B cell (primary cell): ENCODE results near the gene CCDC187. TPM values are rescaled to one million over a fixed set of nuclear protein-coding genes. Genes with fewer than 3 reads are reported as not detected.

Source experiments
- ATAC-seq: fragments of 200-7000 bp; cut with Tn5 transposase; one replicate; pipeline ENCODE4 v1.10.0; 2021; ENCODE audit warnings: low read depth, mild to moderate bottlenecking, moderate number of reproducible peaks, moderate library complexity
- CTCF ChIA-PET: fragments of 350-600 bp; sonication (Branson Sonifier 250); formaldehyde crosslinking; loops from one replicate; lab custom pipeline; 2021; ENCODE audit warnings: antibody characterized with exemption, inconsistent platforms; lab: Charles Lee
- POLR2A ChIA-PET: fragments of 350-600 bp; sonication (Branson Sonifier 250); formaldehyde crosslinking; loops from one replicate; lab custom pipeline; 2021; ENCODE audit warnings: antibody characterized with exemption; lab: Charles Lee
- DNase-seq: peaks from one replicate; pipeline ENCODE4 v3.0.0; 2013
- H2AFZ ChIP-seq: 2 replicates; pipeline ENCODE4 v1.6.1; 2012; ENCODE audit warnings: mild to moderate bottlenecking, low read depth, low read length; ENCODE audit not compliant: insufficient read depth, poor library complexity, severe bottlenecking
- H3K27ac ChIP-seq, 2 donors: 1 replicate in 1 of 2; 2 replicates in 1 of 2; pipeline ENCODE4 v1.5.1; 2012 to 2013; ENCODE audit warnings: low read length in 2 of 2, mild to moderate bottlenecking in 2 of 2, moderate library complexity in 1 of 2
- H3K27me3 ChIP-seq, 4 experiments: fragments of 200-600 bp in 1 of 4; sonication (generic) in 1 of 4; replicated peaks in 1 of 4; 1 replicate in 2 of 4; 2 replicates in 2 of 4; pipeline versions ENCODE4 v1.6.1 to v1.7.0; 2013 to 2016; ENCODE audit warnings: low read length in 3 of 4, mild to moderate bottlenecking in 2 of 4, mixed read lengths in 1 of 4, moderate library complexity in 1 of 4; ENCODE audit not compliant: insufficient read depth in 4 of 4, control insufficient read depth in 3 of 4; ENCODE audit errors: control extremely low read depth in 1 of 4
- H3K36me3 ChIP-seq, 2 experiments: replicated peaks in 1 of 2; 1 replicate in 1 of 2; 2 replicates in 1 of 2; pipeline versions ENCODE4 v1.6.1 to v1.7.1; 2013; ENCODE audit warnings: low read length in 1 of 2; ENCODE audit not compliant: insufficient read depth in 2 of 2, control insufficient read depth in 1 of 2; ENCODE audit errors: control extremely low read depth in 1 of 2, extremely low read depth in 1 of 2
- H3K4me1 ChIP-seq, 2 donors: fragments of 200-600 bp in 1 of 2; sonication (generic) in 1 of 2; 1 replicate in 1 of 2; 2 replicates in 1 of 2; pipeline versions ENCODE4 v1.5.1 to v1.6.1; 2013 to 2017; ENCODE audit warnings: low read length in 2 of 2; ENCODE audit not compliant: control insufficient read depth in 2 of 2, insufficient read depth in 2 of 2
- H3K4me2 ChIP-seq: replicated peaks from 2 replicates; pipeline ENCODE3; 2012; ENCODE audit warnings: mild to moderate bottlenecking, low read depth, low read length; ENCODE audit not compliant: poor library complexity, severe bottlenecking
- H3K4me3 ChIP-seq, 5 experiments: fragments of 200-600 bp in 1 of 5; sonication (generic) in 1 of 5; 1 replicate in 3 of 5; 2 replicates in 2 of 5; pipeline versions ENCODE4 v1.5.1 to v1.7.0; 2011 to 2016; ENCODE audit warnings: low read length in 4 of 5, mild to moderate bottlenecking in 4 of 5, low read depth in 2 of 5, control low read depth in 1 of 5, moderate library complexity in 1 of 5; ENCODE audit not compliant: insufficient read depth in 1 of 5; ENCODE audit errors: control extremely low read depth in 1 of 5, extremely low read depth in 1 of 5
- H3K79me2 ChIP-seq: fragments of 200-600 bp; sonication (generic); one replicate; pipeline ENCODE4 v1.6.0; 2016; ENCODE audit warnings: low read length; ENCODE audit not compliant: control insufficient read depth, insufficient read depth
- H3K9ac ChIP-seq: fragments of 200-600 bp; sonication (generic); 2 replicates; pipeline ENCODE4 v1.6.1; 2017; ENCODE audit warnings: mild to moderate bottlenecking, low read length, moderate library complexity
- H3K9me3 ChIP-seq, 3 donors: one replicate each; pipeline versions ENCODE4 v1.6.1 to v1.7.1; 2013; ENCODE audit warnings: low read length in 2 of 3; ENCODE audit not compliant: control insufficient read depth in 2 of 3, insufficient read depth in 1 of 3; ENCODE audit errors: control extremely low read depth in 1 of 3
- H4K20me1 ChIP-seq: 2 replicates; pipeline ENCODE4 v1.6.0; 2012; ENCODE audit warnings: mild to moderate bottlenecking, low read length; ENCODE audit not compliant: insufficient read depth, control insufficient read depth, poor library complexity, severe bottlenecking
- H3K27ac Mint-ChIP-seq: one replicate; pipeline ENCODE4 v1.8.0; 2021; ENCODE audit warnings: mixed read lengths
- H3K27me3 Mint-ChIP-seq: one replicate; pipeline ENCODE4 v1.8.0; 2021; ENCODE audit warnings: mixed read lengths
- H3K4me1 Mint-ChIP-seq: one replicate; pipeline ENCODE4 v1.8.0; 2021; ENCODE audit warnings: mixed read lengths
- H3K4me3 Mint-ChIP-seq: one replicate; pipeline ENCODE4 v1.8.0; 2021; ENCODE audit warnings: mixed read lengths
- H3K9me3 Mint-ChIP-seq: one replicate; pipeline ENCODE4 v1.8.0; 2022; ENCODE audit warnings: mixed read lengths; ENCODE audit not compliant: insufficient read depth
- CTCF ChIP-seq: fragments of 200-600 bp; IDR thresholded peaks from one replicate; pipeline ENCODE4 v1.8.0; 2022; ENCODE audit warnings: antibody characterized with exemption, mild to moderate bottlenecking
- EZH2 ChIP-seq: IDR thresholded peaks from 2 replicates; pipeline ENCODE4 v1.6.1; 2012; ENCODE audit warnings: borderline replicate concordance, low read depth, mild to moderate bottlenecking, moderate library complexity, low read length; ENCODE audit not compliant: insufficient read depth, poor library complexity, severe bottlenecking
- WGBS: methylation state at CpG from one replicate; pipeline ENCODE4 v1.1.5; 2013; ENCODE audit warnings: missing lambda C conversion rate; ENCODE audit not compliant: insufficient coverage; 5-methylcytosine and 5-hydroxymethylcytosine counted together
- intact Hi-C: fragments of 100-400 bp; cut with micrococcal nuclease; formaldehyde crosslinking; loops from one replicate; pipeline ENCODE4 v1.10.0; 2022
- polyA plus RNA-seq: library from polyadenylated mRNA; depleted of rRNA; stranded (reverse); fragments of >200 nt; gene quantifications from 2 replicates; pipeline ENCODE4 v1.2.3, GENCODE V29; 2012
- total RNA-seq, 2 donors: library from RNA; stranded (reverse); fragments of 120-200 nt in 1 of 2; gene quantifications; 1 replicate in 1 of 2; 2 replicates in 1 of 2; pipeline versions ENCODE4 v1.2.3 to v1.2.4, GENCODE V29; 2013 to 2022

CCDC187 gene
- total and polyA plus RNA-seq, 2 donors (not counting 1 experiment from before 2014, with no cell fraction given), result 1.5 to 7.6 TPM

- CTCF ChIA-PET, result interaction anchor here (1.8 to 6.2 kb wide), 2 partner anchors 13 to 112 kb away, joined by 6 to 103 read pairs; no protein-coding TSS in a partner anchor
- Histone ChIP-seq H3K36me3 (no peaks in the 10 kb centered on the region), H3K27ac (no peak overlapping the region), H3K4me1 (peaks cover 18 to 25% of the 10 kb centered on the region in 2 donors), H3K27me3 (no peaks in the 10 kb centered on the region), H3K9me3 (peaks cover 0 to 7% (median 0%) of the 10 kb centered on the region in 3 donors), H3K4me3 (no peak overlapping the region), H3K79me2 (no peaks in the 10 kb centered on the region), H4K20me1 (no peaks in the 10 kb centered on the region), H2AFZ (no peak overlapping the region), H3K4me2 (no peak overlapping the region), H3K9ac (no peak overlapping the region)
- no peak overlapping the region for H3K27ac Mint-ChIP-seq
- intact Hi-C loops, result no loop called here
- POLR2A ChIA-PET, result no interaction called here
- H3K9me3 Mint-ChIP-seq, result no peaks in the 10 kb centered on the region
- 78% methylated on average over 14 of the region's 16 CpGs for WGBS
- TF ChIP-seq EZH2 (no peak), CTCF (no peak)
- H3K4me1 Mint-ChIP-seq, result peaks cover 23% of the 10 kb centered on the region
- ATAC-seq (no peak), DNase-seq (no peak)
- H3K27me3 Mint-ChIP-seq, result peaks cover 2% of the 10 kb centered on the region
- H3K4me3 Mint-ChIP-seq, result no peak overlapping the region
Measured at GRCh38 chr9:136280535-136281315, 23.2 kb downstream of the CCDC187 start.

GRCh38 chr9:136279471-136279870 lies 24.4 kb downstream of the CCDC187 start:
- 83% methylated on average over 3 of the region's 6 CpGs for WGBS
- ATAC-seq (no peak), DNase-seq (no peak)
- Histone ChIP-seq H3K79me2 (no peaks in the 10 kb centered on the region), H3K27me3 (no peaks in the 10 kb centered on the region), H3K4me2 (no peak overlapping the region), H3K4me1 (peaks cover 18 to 25% of the 10 kb centered on the region in 2 donors), H3K9ac (no peak overlapping the region), H3K36me3 (no peaks in the 10 kb centered on the region), H3K4me3 (no peak overlapping the region), H3K9me3 (peaks cover 0 to 7% (median 0%) of the 10 kb centered on the region in 3 donors), H4K20me1 (no peaks in the 10 kb centered on the region), H2AFZ (no peak overlapping the region), H3K27ac (no peak overlapping the region)
- TF ChIP-seq EZH2 (no peak), CTCF (no peak)
- Mint-ChIP-seq H3K4me3 (no peak overlapping the region), H3K27me3 (peaks cover 6% of the 10 kb centered on the region), H3K27ac (no peak overlapping the region), H3K4me1 (peaks cover 23% of the 10 kb centered on the region), H3K9me3 (no peaks in the 10 kb centered on the region)
- CTCF ChIA-PET, result interaction anchor here (1.5 to 2.1 kb wide), 2 partner anchors 12 to 109 kb away, joined by 9 read pairs; no protein-coding TSS in a partner anchor
- POLR2A ChIA-PET, result no interaction called here
- intact Hi-C loops, result no loop called here
